ENCODE data around the gene HDAC8. TPM values are rescaled to one million over a fixed set of nuclear protein-coding genes. Genes with fewer than 3 reads are reported as not detected.
"Not testable (repeated sequence)": the region's sequence is repeated elsewhere in the genome, so short reads cannot be mapped to it uniquely, and the experiment has no call there.

Gene HDAC8
- polyA plus RNA-seq, 1 experiment: 14.9 TPM

DNA sequence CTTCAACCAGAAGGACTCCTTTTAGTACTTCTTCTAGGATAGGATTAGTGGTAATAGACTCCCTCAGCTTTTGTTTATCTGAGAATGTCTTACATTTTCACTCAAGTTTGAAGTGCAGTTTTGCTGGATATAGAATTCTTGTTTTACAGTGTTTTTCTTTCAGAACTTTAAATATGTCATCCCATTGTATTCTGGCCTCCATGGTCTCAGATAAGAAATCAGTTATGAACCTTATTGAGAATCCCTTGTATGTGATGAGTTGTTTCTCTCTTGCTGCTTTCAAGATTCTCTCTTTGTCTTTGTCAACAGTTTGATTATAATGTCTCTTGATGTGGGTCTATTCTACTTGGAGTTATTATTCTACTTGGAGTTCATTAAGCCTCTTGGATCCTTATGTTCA is 150.8 kb downstream of the HDAC8 start:
- ChIA-PET CTCF (no interaction called here), POLR2A (no interaction called here)
- TF ChIP-seq, protein P1, sequence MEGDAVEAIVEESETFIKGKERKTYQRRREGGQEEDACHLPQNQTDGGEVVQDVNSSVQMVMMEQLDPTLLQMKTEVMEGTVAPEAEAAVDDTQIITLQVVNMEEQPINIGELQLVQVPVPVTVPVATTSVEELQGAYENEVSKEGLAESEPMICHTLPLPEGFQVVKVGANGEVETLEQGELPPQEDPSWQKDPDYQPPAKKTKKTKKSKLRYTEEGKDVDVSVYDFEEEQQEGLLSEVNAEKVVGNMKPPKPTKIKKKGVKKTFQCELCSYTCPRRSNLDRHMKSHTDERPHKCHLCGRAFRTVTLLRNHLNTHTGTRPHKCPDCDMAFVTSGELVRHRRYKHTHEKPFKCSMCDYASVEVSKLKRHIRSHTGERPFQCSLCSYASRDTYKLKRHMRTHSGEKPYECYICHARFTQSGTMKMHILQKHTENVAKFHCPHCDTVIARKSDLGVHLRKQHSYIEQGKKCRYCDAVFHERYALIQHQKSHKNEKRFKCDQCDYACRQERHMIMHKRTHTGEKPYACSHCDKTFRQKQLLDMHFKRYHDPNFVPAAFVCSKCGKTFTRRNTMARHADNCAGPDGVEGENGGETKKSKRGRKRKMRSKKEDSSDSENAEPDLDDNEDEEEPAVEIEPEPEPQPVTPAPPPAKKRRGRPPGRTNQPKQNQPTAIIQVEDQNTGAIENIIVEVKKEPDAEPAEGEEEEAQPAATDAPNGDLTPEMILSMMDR (IDR thresholded peaks at IDR 0.05; ENCODE audit: insufficient read depth, low read depth, low read length): no peak
- DNase-seq (ENCODE audit: low read depth): no peak
- no peak overlapping the region for H3K4me3 ChIP-seq (ENCODE audit: low read depth, low read length)
- H3K36me3 ChIP-seq (ENCODE audit: control insufficient read depth, insufficient read depth, low read length): no peaks in the 10 kb centered on the region
- H3K27me3 ChIP-seq (ENCODE audit: control insufficient read depth, insufficient read depth, low read length): no peaks in the 10 kb centered on the region

DNA sequence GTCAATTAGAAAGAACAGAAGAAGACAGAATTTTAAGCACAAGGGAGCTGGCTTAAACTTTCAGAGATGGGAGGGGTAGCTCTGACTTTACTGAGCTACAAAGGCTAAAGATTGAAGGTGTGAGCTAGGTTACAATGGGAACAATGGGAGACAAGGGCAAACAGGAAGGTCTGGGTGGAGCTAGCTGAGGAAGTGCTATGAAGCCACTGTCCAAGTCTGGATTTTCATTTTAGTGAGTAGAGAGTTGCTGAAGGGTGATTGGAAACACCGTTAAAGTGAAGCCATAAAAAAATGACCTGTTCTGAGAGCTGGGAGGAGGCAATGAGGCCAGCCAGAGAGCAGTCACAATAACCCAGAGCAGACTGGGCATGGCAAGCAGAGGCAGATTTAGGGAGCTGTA is 162.7 kb downstream of the HDAC8 start:
- ChIA-PET CTCF (no interaction called here), POLR2A (no interaction called here)
- H3K36me3 ChIP-seq (ENCODE audit: control insufficient read depth, insufficient read depth, low read length): no peaks in the 10 kb centered on the region
- no peak for DNase-seq (ENCODE audit: low read depth)
- H3K4me3 ChIP-seq (ENCODE audit: low read depth, low read length): no peak overlapping the region
- TF ChIP-seq, protein P1 (IDR thresholded peaks at IDR 0.05; ENCODE audit: insufficient read depth, low read depth, low read length): no peak
- no peaks in the 10 kb centered on the region for H3K27me3 ChIP-seq (ENCODE audit: control insufficient read depth, insufficient read depth, low read length)

DNA sequence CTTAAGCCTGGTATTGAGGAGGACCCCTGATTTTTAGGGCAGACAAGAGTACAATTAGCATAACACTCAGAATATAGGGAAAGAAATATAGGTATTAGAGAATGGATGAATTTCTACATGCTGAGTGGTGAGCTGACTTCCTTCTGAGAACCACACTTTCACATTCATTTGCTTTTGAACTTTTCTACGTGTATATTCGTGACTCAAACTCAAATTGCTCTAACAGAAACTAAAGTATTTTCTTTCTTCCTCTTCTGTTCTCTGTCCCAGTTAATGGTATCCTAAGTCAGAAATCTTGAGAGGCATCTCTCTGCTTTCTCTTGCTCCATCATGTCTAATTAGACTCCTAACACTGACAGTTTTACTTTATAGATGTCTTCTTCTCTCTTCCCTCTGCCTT is 163.8 kb downstream of the HDAC8 start:
- TF ChIP-seq, protein P1 (IDR thresholded peaks at IDR 0.05; ENCODE audit: insufficient read depth, low read depth, low read length): no peak
- DNase-seq (ENCODE audit: low read depth): no peak
- H3K36me3 ChIP-seq (ENCODE audit: control insufficient read depth, insufficient read depth, low read length): no peaks in the 10 kb centered on the region
- POLR2A ChIA-PET: no interaction called here
- CTCF ChIA-PET: no interaction called here
- H3K4me3 ChIP-seq (ENCODE audit: low read depth, low read length): no peak overlapping the region
- no peaks in the 10 kb centered on the region for H3K27me3 ChIP-seq (ENCODE audit: control insufficient read depth, insufficient read depth, low read length)

DNA sequence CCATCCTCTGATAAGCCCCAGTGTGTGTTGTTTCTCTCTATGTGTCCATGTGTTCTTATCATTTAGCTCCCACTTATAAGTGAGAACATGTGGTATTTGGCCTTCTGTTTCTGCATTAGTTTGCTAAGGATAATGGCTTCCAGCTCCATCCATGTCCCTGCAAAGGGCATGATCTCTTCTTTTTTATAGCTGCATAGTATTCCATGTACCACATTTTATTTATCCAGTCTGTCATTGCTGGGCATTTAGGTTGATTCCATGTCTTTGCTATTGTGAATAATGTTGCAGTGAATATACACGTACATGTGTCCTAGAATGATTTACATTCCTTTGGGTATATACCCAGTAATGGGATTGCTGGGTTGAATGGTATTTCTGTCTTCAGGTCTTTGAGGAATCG is 167.5 kb downstream of the HDAC8 start:
- H3K36me3 ChIP-seq (ENCODE audit: control insufficient read depth, insufficient read depth, low read length); POLR2A ChIA-PET; H3K4me3 ChIP-seq (ENCODE audit: low read depth, low read length); CTCF ChIA-PET; H3K27me3 ChIP-seq (ENCODE audit: control insufficient read depth, insufficient read depth, low read length); DNase-seq (ENCODE audit: low read depth): not testable (repeated sequence)

DNA sequence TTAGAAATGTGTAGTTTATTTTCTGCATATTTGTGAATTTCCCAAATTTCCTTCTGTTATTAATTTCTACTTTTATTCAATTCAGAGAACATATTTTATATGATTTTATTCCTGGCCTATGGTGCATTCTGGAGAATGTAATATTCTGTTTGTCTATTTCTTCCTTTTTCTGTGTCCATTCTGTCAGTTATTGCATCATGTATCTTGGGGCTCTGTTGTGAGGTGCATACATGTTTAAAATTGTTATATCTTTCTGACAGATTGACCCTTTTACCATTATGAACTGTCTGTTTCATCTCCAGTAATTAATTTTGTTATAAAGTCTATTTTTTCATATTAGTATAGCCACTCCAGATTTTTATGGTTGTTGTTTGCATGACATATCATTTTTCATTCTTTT is 170.0 kb downstream of the HDAC8 start:
- TF ChIP-seq, protein P1 (IDR thresholded peaks at IDR 0.05; ENCODE audit: insufficient read depth, low read depth, low read length): no peak
- no peak for DNase-seq (ENCODE audit: low read depth)
- Histone ChIP-seq H3K36me3 (ENCODE audit: control insufficient read depth, insufficient read depth, low read length) (no peaks in the 10 kb centered on the region), H3K4me3 (ENCODE audit: low read depth, low read length) (no peak overlapping the region), H3K27me3 (ENCODE audit: control insufficient read depth, insufficient read depth, low read length) (no peaks in the 10 kb centered on the region)
- CTCF ChIA-PET: no interaction called here
- POLR2A ChIA-PET: no interaction called here

DNA sequence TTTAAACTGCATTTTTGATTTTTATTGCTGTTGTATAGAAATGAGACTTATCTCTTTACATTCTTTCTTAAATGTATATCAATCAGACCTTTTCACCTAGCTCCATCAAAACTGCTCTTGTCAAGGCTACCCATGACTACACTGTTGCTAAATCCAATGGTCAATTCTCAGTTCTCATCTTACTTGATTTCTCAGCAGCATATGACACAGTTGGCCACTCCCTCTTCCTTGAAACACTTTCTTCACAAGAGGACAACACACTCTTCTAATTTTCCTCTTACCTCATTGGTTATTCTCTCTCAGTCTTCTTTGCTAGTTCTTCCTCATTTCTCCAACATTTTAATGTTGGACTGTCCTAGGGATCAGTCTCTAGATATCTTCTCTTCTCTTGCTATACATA is 172.8 kb downstream of the HDAC8 start:
- TF ChIP-seq, protein P1 (IDR thresholded peaks at IDR 0.05; ENCODE audit: insufficient read depth, low read depth, low read length): no peak
- DNase-seq (ENCODE audit: low read depth): no peak
- Histone ChIP-seq H3K4me3 (ENCODE audit: low read depth, low read length) (no peak overlapping the region), H3K36me3 (ENCODE audit: control insufficient read depth, insufficient read depth, low read length) (no peaks in the 10 kb centered on the region), H3K27me3 (ENCODE audit: control insufficient read depth, insufficient read depth, low read length) (no peaks in the 10 kb centered on the region)
- CTCF ChIA-PET: no interaction called here
- POLR2A ChIA-PET: no interaction called here
